ENCODE measurements around the gene COL8A2.

COL8A2 gene

GRCh38 chr1:36172017-36172747, 47.2 kb upstream of the COL8A2 start:
- Histone ChIP-seq H3K36me3 (ENCODE audit: control insufficient read depth in 2 of 2, insufficient read depth in 1 of 2, low read length in 2 of 2) (peaks cover 12 to 94% of the 10 kb centered on the region in 2 experiments), H3K4me1 (ENCODE audit: control insufficient read depth, insufficient read depth, low read length) (no peaks in the 10 kb centered on the region), H3K27ac (ENCODE audit: extremely low read depth, low read depth, low read length) (no peak overlapping the region), H3K4me3 (ENCODE audit: low read depth, low read length) (no peak overlapping the region), H3K9me3 (ENCODE audit: control insufficient read depth, insufficient read depth, low read depth, low read length) (no peaks in the 10 kb centered on the region)
- POLR2A ChIA-PET = no interaction called here
- TF ChIP-seq MZF1 (tag by site-specific recombination; IDR thresholded peaks at IDR 0.05; ENCODE audit: borderline replicate concordance) = no peak
- TF ChIP-seq BCL11B (tag by site-specific recombination; IDR thresholded peaks at IDR 0.05; ENCODE audit: low read depth) = no peak
- no peak for TF ChIP-seq ZFP41 (tag by site-specific recombination; IDR thresholded peaks at IDR 0.05; ENCODE audit: borderline replicate concordance)
- TF ChIP-seq REPIN1 (tag by site-specific recombination; IDR thresholded peaks at IDR 0.05; ENCODE audit: low read depth) = no peak
- TF ChIP-seq ZNF449 (tag by site-specific recombination; IDR thresholded peaks at IDR 0.05) = no peak
- TF ChIP-seq ZNF155 (tag by site-specific recombination; IDR thresholded peaks at IDR 0.05) = no peak
- TF ChIP-seq ZNF513 (tag by site-specific recombination; IDR thresholded peaks at IDR 0.05) = no peak
- TF ChIP-seq KLF16 (tag by site-specific recombination; IDR thresholded peaks at IDR 0.05) = no peak
- TF ChIP-seq YY1 (tag by site-specific recombination; IDR thresholded peaks at IDR 0.05) = no peak
- TF ChIP-seq ZFP37 (tag by site-specific recombination; IDR thresholded peaks at IDR 0.05) = no peak
- no peak for TF ChIP-seq FEZF1 (tag by site-specific recombination; IDR thresholded peaks at IDR 0.05)
- TF ChIP-seq PATZ1 (tag by site-specific recombination; IDR thresholded peaks at IDR 0.05) = no peak
- CTCF ChIA-PET = interaction anchor here (1.0 kb wide), 1 partner anchor 13 kb away, joined by 3 read pairs; no protein-coding TSS in a partner anchor

GRCh38 chr1:36170643-36171412, 45.8 kb upstream of the COL8A2 start:
- Histone ChIP-seq H3K9me3 (ENCODE audit: control insufficient read depth, insufficient read depth, low read depth, low read length) (no peaks in the 10 kb centered on the region), H3K27ac (ENCODE audit: extremely low read depth, low read depth, low read length) (no peak overlapping the region), H3K36me3 (ENCODE audit: control insufficient read depth in 2 of 2, insufficient read depth in 1 of 2, low read length in 2 of 2) (peaks cover 6 to 89% of the 10 kb centered on the region in 2 experiments), H3K4me1 (ENCODE audit: control insufficient read depth, insufficient read depth, low read length) (no peaks in the 10 kb centered on the region), H3K4me3 (ENCODE audit: low read depth, low read length) (no peak overlapping the region)
- CTCF ChIA-PET = interaction anchor here (0.9 to 2.6 kb wide), 2 partner anchors 17 to 21 kb away, joined by 3 to 14 read pairs; no protein-coding TSS in a partner anchor
- TF ChIP-seq PRDM6 (tag by site-specific recombination; IDR thresholded peaks at IDR 0.05) (no peak), ZNF114 (tag by site-specific recombination; IDR thresholded peaks at IDR 0.05) (no peak), ZNF211 (tag by site-specific recombination; IDR thresholded peaks at IDR 0.05; ENCODE audit: low read depth) (no peak), ZNF701 (tag by site-specific recombination; IDR thresholded peaks at IDR 0.05) (no peak), ZNF169 (tag by site-specific recombination; IDR thresholded peaks at IDR 0.05) (no peak), ZNF692 (tag by site-specific recombination; IDR thresholded peaks at IDR 0.05) (no peak), HIC1 (tag by site-specific recombination; IDR thresholded peaks at IDR 0.05) (no peak), TRIM28 (IDR thresholded peaks at IDR 0.05; ENCODE audit: borderline replicate concordance, low read length) (no peak), ZNF664 (tag by site-specific recombination; IDR thresholded peaks at IDR 0.05) (no peak), OVOL3 (tag by site-specific recombination; IDR thresholded peaks at IDR 0.05) (no peak)
- POLR2A ChIA-PET = interaction anchor here (0.6 to 2.0 kb wide), 4 partner anchors 9 to 120 kb away, joined by 3 to 7 read pairs (median 3); no protein-coding TSS in a partner anchor
